Measurements from ENCODE around the gene OOEP.

GRCh38 chr6:73413102-73413501 is 43.4 kb upstream of the OOEP start:
- TF ChIP-seq SUZ12 (IDR thresholded peaks at IDR 0.05; ENCODE audit: extremely low read depth, insufficient read depth, insufficient read length) = no peak
- no peak for TF ChIP-seq ZNF274 (IDR thresholded peaks at IDR 0.05; ENCODE audit: low read depth, low read length)
